Activated naive CD4-positive, alpha-beta T cell treated with anti-CD3 and anti-CD28 coated beads, Interleukin-2, amount 10 ng/mL, durations not matched to agents 7 days and 5 days (primary cell): Measurements from ENCODE around the gene PAMR1.

Experiments
- CTCF ChIA-PET: fragments of 350-600 bp; sonication (Branson Sonifier 250); formaldehyde crosslinking; loops from one replicate; lab custom pipeline; 2021; ENCODE audit warnings: antibody characterized with exemption; lab: Charles Lee
- DNase-seq: peaks from one replicate; pipeline ENCODE4 v3.0.0-alpha.2; 2020
- H3K27ac Mint-ChIP-seq: one replicate; pipeline ENCODE4 v1.8.0; 2021; ENCODE audit warnings: mild to moderate bottlenecking, moderate library complexity, mixed read lengths
- H3K27me3 Mint-ChIP-seq: one replicate; pipeline ENCODE4 v1.8.0; 2021; ENCODE audit warnings: mild to moderate bottlenecking, mixed read lengths
- H3K36me3 Mint-ChIP-seq: one replicate; pipeline ENCODE4 v1.8.0; 2021; ENCODE audit warnings: mixed read lengths
- H3K4me1 Mint-ChIP-seq: one replicate; pipeline ENCODE4 v1.8.0; 2021; ENCODE audit warnings: mixed read lengths
- H3K4me3 Mint-ChIP-seq: one replicate; pipeline ENCODE4 v1.8.0; 2021; ENCODE audit warnings: mild to moderate bottlenecking, moderate library complexity, mixed read lengths
- H3K9me3 Mint-ChIP-seq: one replicate; pipeline ENCODE4 v1.8.0; 2021; ENCODE audit warnings: mixed read lengths

Gene PAMR1

DNA sequence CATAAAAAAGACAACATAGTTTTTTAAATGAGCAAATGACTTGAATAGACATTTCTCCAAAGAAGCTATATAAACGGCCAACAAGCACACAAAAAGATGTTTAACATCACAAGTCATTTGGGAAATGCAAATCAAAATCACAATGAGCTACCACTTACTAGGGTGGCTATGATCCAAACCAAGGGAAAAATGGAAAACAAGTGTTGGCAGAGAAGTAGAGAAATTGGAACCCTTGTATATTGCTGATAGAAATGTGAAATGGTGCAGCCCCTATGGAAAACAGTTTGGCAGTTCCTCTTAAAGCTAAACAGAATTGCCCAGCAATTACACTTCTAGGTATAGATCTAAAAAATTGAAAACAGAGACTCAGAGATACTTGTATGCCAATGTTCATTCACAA lies 29.0 kb downstream of the PAMR1 start:
- no peak for DNase-seq
- no peaks in the 10 kb centered on the region for H3K4me1 Mint-ChIP-seq
- H3K9me3 Mint-ChIP-seq, result no peaks in the 10 kb centered on the region
- H3K27ac Mint-ChIP-seq, result no peak overlapping the region
- H3K27me3 Mint-ChIP-seq, result peaks cover 4% of the 10 kb centered on the region
- no peak overlapping the region for H3K4me3 Mint-ChIP-seq
- CTCF ChIA-PET, result interaction anchor here (3.1 kb wide), 1 partner anchor 10 kb away, joined by 15 read pairs; no protein-coding TSS in a partner anchor
- H3K36me3 Mint-ChIP-seq, result no peaks in the 10 kb centered on the region

DNA sequence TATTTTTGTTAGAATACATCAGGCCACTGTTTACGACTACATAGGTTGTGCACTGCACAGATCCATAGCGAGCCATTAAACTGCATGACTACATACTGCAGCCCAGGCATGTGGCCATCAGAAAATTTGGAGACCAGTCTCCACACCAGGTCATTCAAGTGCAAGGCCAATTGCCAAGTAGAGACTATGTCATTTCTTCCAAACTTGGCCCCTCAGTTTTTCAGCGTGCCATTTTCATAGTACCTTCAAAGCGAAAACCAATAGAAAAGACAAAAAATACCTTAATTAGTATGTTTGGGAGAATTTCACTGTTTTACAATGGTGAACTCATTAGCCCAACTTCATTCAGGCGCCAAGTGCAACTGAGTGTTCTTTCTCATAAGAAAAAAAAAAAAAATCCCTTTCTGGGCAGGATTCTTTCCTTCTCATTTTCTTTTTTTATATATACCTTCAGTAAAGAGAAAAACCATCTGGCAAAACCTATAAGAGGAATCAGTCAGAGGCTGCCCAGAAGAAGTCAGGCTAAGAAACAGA lies 30.4 kb downstream of the PAMR1 start:
- DNase-seq, result no peak
- H3K36me3 Mint-ChIP-seq, result no peaks in the 10 kb centered on the region
- H3K27ac Mint-ChIP-seq, result no peak overlapping the region
- H3K9me3 Mint-ChIP-seq, result no peaks in the 10 kb centered on the region
- H3K4me1 Mint-ChIP-seq, result no peaks in the 10 kb centered on the region
- CTCF ChIA-PET, result no interaction called here
- H3K4me3 Mint-ChIP-seq, result no peak overlapping the region
- peaks cover 4% of the 10 kb centered on the region for H3K27me3 Mint-ChIP-seq

DNA sequence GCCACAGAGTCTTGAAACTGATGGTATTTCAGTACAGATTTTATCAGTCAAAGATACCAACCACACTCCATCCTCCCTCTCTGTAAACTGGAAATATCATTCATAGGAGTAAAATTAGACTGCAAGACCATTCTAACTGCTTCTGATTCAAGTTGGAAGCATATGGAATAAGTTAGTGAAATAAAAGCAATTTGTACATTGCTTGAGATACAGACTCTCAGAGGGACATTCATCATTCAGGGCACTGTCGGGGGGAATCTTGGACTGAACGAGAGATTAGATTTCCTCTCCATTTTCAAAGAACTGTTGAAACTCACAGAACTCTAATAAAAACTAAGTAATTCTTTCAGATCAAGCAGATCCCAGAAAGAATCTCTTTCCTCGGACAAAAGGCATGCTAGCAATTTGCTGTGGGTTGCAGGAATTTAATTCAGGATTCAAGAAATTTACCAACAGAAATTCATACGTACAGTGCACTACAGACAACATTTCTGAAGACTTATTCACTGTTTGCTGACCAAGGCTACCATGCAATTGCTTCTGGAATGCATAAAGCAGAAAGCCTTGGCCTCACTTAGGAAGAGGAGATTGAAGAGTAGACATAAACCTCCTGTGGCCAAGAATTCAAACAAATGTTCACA lies 34.1 kb downstream of the PAMR1 start:
- Mint-ChIP-seq H3K36me3 (no peaks in the 10 kb centered on the region), H3K27me3 (peaks cover 12% of the 10 kb centered on the region), H3K4me1 (no peaks in the 10 kb centered on the region)

DNA sequence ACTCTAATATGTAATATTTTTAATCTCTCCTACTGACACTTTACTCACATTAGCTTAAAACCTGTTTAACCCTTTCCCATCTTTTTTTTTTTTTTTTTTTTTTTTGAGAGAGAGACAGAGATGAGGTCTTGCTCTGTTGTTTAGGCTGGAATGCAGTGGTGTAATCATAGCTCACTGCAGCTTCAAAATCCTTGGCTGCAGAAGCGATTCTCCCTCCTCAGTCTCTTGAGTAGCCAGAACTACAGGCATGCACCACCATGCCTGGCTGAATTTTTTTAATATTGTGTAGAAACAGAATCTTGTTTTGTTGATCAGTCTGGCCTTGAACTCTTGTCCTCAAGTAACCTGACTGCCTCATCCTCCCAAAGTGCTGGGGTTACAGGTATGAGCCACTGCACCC lies 37.3 kb downstream of the PAMR1 start:
- no peaks in the 10 kb centered on the region for H3K36me3 Mint-ChIP-seq
- CTCF ChIA-PET, result interaction anchor here (0.6 kb wide), 1 partner anchor 1020 kb away, joined by 3 read pairs; no protein-coding TSS in a partner anchor
- H3K4me3 Mint-ChIP-seq, result no peak overlapping the region

More for the DNA sequence above, 34.1 kb downstream of the PAMR1 start:
- Mint-ChIP-seq H3K4me3 (no peak overlapping the region), H3K9me3 (no peaks in the 10 kb centered on the region), H3K27ac (no peak overlapping the region)
- CTCF ChIA-PET, result no interaction called here
- no peak for DNase-seq

DNA sequence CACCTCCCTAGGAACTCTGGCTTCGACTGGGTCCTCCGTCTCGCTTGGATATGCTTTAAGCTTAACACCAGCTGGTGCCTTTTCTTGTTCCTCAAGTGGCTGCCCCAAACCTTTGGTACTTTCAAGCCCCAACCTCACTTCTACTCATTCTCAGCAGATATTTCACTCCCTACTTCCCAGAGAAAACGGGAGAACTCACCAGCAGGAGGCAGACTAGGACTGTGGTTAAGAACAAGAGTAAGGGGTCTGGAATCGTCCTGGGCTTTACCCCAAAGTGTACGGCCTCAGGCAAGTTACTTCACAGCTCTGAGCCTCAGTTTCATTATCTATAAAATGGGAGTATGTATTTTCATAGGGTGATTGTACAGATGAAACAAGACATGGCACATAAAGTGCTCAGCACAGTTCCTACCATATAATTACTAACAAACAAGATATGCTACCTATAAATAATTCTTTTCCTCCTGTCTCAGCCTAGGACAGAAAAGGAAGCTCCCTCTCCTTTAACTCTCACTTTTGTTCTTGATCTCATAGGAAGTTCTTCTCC lies 37.8 kb downstream of the PAMR1 start:
- CTCF ChIA-PET, result interaction anchor here (0.6 to 3.1 kb wide), 5 partner anchors 10 to 1020 kb away, joined by 3 to 15 read pairs (median 3); no protein-coding TSS in a partner anchor
- Mint-ChIP-seq H3K27me3 (peaks cover 32% of the 10 kb centered on the region), H3K9me3 (peaks cover 7% of the 10 kb centered on the region), H3K4me1 (no peaks in the 10 kb centered on the region), H3K4me3 (no peak overlapping the region), H3K36me3 (no peaks in the 10 kb centered on the region), H3K27ac (no peak overlapping the region)
- DNase-seq, result no peak

More for the DNA sequence above, 37.3 kb downstream of the PAMR1 start:
- no peak overlapping the region for H3K27ac Mint-ChIP-seq
- peaks cover 2% of the 10 kb centered on the region for H3K9me3 Mint-ChIP-seq
- peaks cover 29% of the 10 kb centered on the region for H3K27me3 Mint-ChIP-seq
- no peak for DNase-seq
- H3K4me1 Mint-ChIP-seq, result no peaks in the 10 kb centered on the region

DNA sequence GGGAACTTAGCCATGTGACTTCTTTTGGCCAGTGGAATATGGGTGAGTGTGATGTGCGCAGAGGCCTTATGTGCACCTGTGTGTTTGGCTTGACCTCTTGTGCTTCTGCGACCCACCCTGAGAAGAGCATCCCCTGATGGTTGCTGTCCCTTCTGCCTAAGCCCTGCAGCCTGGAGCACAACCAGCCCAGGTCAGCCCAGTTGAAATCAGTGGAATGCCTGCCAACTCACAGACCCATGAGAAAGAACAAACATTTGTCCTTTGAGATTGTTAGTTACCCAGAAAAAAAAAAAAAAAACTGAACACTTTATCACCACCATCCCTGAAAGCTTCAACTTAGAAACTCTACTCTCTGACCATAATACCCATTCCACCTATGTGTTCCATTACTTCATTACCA lies 38.5 kb downstream of the PAMR1 start:
- Mint-ChIP-seq H3K9me3 (peaks cover 12% of the 10 kb centered on the region), H3K4me3 (no peak overlapping the region), H3K4me1 (no peaks in the 10 kb centered on the region), H3K27ac (no peak overlapping the region), H3K36me3 (no peaks in the 10 kb centered on the region), H3K27me3 (peaks cover 29% of the 10 kb centered on the region)
- DNase-seq, result no peak
- CTCF ChIA-PET, result interaction anchor here (0.8 to 3.1 kb wide), 3 partner anchors 10 to 904 kb away, joined by 3 to 15 read pairs (median 10); no protein-coding TSS in a partner anchor

DNA sequence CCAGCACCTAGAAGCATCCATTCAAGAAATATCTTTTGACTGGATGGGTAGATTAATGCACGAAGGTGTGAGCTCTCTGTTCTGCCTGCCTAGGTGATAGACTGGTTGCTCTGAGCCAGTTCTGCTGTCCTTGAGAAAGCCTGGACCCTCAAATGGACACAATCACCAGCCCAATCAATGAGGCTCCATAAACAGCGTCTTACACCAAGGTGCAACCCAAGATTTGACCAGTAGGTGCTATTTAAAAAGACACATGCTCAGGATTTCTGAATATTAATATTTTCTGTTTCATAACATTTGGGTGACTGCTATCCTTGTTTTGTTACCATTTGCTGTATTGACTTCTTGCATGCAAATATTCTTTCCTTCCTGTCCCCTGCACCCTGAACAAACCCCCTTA lies 39.0 kb downstream of the PAMR1 start:
- peaks cover 12% of the 10 kb centered on the region for H3K9me3 Mint-ChIP-seq
- H3K27me3 Mint-ChIP-seq, result peaks cover 28% of the 10 kb centered on the region
- H3K36me3 Mint-ChIP-seq, result no peaks in the 10 kb centered on the region
- no peak overlapping the region for H3K27ac Mint-ChIP-seq
- H3K4me3 Mint-ChIP-seq, result no peak overlapping the region
- DNase-seq, result no peak
- no peaks in the 10 kb centered on the region for H3K4me1 Mint-ChIP-seq
- CTCF ChIA-PET, result interaction anchor here (0.6 to 3.1 kb wide), 3 partner anchors 11 to 1104 kb away, joined by 3 to 15 read pairs (median 10); no protein-coding TSS in a partner anchor

DNA sequence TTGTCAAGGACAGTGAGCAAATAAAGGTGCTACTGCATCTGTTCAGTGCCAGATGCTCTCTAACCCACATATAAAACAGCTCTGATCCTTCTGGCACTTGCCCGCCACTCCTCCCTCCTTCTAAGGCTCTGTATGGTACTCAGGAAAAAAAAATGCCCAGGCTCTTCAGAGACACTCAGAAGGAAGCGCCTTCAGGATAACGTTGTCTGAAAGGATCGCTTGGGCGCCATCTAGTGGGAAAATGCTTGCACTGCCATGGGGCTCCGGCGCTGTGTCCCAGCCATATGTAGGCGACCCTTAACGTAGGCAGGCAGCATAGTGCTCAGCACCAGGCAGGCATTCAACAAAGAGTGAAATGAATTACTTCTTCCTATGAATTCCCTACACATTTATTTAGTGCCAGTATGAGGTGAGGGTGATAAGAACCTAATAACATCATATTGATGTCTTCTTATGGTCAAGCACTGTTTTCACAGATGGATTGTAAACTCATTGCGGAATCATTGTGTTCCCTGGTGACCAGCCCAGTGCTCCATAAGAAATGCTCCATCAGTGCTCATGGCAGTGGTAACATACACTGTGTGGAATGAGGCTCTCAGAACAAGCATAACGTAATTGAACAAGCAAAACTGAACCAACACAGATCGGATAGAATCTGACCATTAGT lies 39.6 kb downstream of the PAMR1 start:
- peaks cover 28% of the 10 kb centered on the region for H3K27me3 Mint-ChIP-seq
- H3K9me3 Mint-ChIP-seq, result peaks cover 12% of the 10 kb centered on the region
- CTCF ChIA-PET, result interaction anchor here (0.6 to 3.1 kb wide), 9 partner anchors 12 to 1103 kb away, joined by 3 to 15 read pairs (median 3); no protein-coding TSS in a partner anchor
- H3K36me3 Mint-ChIP-seq, result no peaks in the 10 kb centered on the region
- H3K4me1 Mint-ChIP-seq, result no peaks in the 10 kb centered on the region
- DNase-seq, result peak; percentile 75
- H3K4me3 Mint-ChIP-seq, result no peak overlapping the region
- H3K27ac Mint-ChIP-seq, result no peak overlapping the region

DNA sequence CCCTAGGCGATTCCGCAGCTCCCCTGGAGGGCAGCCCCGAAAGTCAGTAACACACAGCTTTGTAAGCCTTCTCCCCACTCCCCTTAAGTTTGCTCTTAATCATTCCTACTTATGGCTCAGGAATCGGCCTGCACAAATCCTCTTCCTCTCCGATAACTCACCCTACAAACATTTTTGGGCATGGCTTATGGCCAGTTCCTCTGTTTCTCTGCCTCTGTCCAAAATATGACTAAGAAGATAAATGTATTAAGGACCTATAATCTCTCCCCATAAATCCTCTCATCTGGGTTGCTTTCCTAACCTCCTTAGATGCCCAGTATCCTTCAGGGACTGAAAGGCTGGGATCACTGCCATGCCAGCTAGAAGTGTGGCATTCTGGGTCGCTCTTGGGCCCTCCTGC lies 41.0 kb downstream of the PAMR1 start:
- DNase-seq, result no peak
- CTCF ChIA-PET, result interaction anchor here (1.1 to 3.1 kb wide), 4 partner anchors 11 to 490 kb away, joined by 3 to 15 read pairs (median 4); no protein-coding TSS in a partner anchor
- no peaks in the 10 kb centered on the region for H3K4me1 Mint-ChIP-seq
- no peaks in the 10 kb centered on the region for H3K36me3 Mint-ChIP-seq
- no peak overlapping the region for H3K27ac Mint-ChIP-seq
- peaks cover 28% of the 10 kb centered on the region for H3K27me3 Mint-ChIP-seq
- no peak overlapping the region for H3K4me3 Mint-ChIP-seq
- H3K9me3 Mint-ChIP-seq, result peaks cover 12% of the 10 kb centered on the region

DNA sequence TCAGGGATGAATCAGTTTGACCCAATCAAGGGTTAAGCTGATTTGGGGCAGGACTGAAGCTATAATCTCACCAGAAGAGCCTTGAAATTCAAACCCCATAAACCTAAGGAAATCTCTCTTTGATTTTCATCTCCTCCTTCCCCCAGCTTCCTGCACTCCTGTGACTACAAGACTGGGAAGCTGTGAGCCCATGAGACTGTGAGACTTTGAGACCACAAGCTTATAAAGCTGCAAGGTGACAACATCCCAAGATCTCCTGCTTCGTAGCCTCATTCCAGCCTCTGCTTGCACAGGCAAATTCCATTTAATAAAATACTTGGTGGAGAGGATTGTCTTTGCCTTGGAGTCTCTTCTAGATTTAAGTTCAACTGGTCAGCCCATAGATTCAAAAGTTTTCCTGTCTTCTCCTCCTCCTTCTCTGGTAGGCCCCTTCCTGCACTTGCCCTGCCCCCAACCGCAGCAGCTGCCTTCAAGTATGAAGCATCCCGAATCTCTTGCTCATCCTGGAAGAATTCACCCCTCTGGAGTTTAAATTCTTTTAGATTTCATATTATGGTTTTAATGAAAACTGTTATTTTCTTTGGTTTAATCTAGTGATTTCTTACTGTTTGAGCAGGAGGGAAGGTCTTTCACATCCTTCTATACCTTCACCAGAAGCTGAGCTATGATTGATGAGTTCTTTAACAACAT lies 42.1 kb downstream of the PAMR1 start:
- Mint-ChIP-seq H3K9me3 (peaks cover 12% of the 10 kb centered on the region), H3K4me1 (peaks cover 2% of the 10 kb centered on the region), H3K27me3 (peaks cover 35% of the 10 kb centered on the region), H3K4me3 (no peak overlapping the region), H3K27ac (no peak overlapping the region), H3K36me3 (no peaks in the 10 kb centered on the region)
- DNase-seq, result no peak
- CTCF ChIA-PET, result no interaction called here

DNA sequence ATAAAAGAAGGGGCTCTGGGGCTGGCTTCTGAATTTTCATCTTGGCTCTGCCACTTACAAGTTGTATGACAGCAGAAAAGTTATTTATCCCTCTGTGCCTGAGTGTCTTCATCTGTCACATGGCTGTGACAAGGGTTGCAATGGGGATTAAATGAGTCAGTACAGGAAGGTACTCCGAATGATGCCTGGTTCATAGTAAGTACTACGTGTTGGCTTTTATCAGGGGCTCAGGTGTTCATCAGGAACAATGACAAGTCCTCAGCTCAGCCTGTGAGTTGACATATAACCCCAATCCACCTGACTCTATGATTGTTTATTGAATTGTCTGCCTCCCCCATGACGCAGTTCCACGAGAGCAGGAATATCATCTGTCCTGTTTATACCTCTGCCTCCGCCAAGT lies 45.7 kb downstream of the PAMR1 start:
- Mint-ChIP-seq H3K9me3 (peaks cover 12% of the 10 kb centered on the region), H3K4me3 (no peak overlapping the region), H3K36me3 (no peaks in the 10 kb centered on the region), H3K27me3 (peaks cover 34% of the 10 kb centered on the region), H3K4me1 (peaks cover 2% of the 10 kb centered on the region), H3K27ac (no peak overlapping the region)
- DNase-seq, result no peak
- CTCF ChIA-PET, result no interaction called here

DNA sequence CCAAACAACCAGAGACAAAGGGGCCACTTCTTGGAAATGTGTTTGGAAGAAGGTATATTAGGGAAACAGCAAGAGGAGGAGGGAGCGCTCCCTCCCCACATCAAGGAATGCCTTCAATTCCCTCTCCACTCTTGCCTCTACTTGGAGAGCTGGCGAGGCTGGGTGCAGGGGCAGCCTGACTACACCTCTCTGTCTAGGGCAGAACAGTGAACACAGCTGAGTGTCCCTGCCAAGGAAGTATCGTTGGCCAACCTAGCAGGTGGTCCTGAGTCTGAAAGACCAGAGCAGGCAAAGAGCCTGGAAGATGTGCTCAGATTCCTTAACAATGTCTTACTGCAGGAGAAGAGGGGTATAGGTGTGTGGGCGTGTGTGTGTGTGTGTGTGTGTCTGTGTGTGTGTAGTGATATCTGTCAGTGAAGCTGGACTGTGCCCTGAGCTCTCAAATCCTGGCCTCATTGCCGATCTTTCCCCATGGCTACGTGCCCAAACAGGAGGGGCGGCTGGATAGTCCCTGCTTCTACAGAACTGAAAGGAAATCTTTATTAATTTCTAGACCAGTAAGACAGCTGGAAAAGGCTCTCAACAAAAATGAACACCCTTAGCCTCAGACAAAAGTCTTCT lies 46.8 kb downstream of the PAMR1 start:
- no peak overlapping the region for H3K4me3 Mint-ChIP-seq
- peaks cover 12% of the 10 kb centered on the region for H3K9me3 Mint-ChIP-seq
- peaks cover 28% of the 10 kb centered on the region for H3K27me3 Mint-ChIP-seq
- peaks cover 2% of the 10 kb centered on the region for H3K4me1 Mint-ChIP-seq
- CTCF ChIA-PET, result no interaction called here
- H3K27ac Mint-ChIP-seq, result no peak overlapping the region
- H3K36me3 Mint-ChIP-seq, result no peaks in the 10 kb centered on the region
- DNase-seq, result no peak

DNA sequence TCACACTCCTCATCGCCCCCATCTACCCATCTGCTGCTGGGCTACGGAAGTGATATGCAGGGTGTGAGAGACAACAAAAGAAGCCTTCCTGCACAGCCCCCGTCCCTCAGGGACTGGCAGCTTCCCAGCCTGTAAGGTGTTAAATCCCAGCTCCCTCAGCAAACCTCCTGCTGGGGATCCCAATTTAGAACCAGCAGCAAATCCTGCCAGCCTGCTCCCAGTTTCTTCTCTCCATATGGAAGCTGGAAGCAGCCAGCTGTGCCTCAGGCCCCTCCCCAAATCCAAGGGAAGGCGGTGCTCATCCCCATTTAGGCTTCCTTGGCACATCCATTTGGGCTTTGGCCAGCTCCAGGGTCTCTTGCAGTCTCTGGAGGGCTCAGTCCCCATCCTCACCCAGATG lies 47.5 kb downstream of the PAMR1 start:
- no peaks in the 10 kb centered on the region for H3K36me3 Mint-ChIP-seq
- peaks cover 7% of the 10 kb centered on the region for H3K9me3 Mint-ChIP-seq
- peaks cover 2% of the 10 kb centered on the region for H3K4me1 Mint-ChIP-seq
- CTCF ChIA-PET, result no interaction called here
- H3K4me3 Mint-ChIP-seq, result no peak overlapping the region
- peaks cover 22% of the 10 kb centered on the region for H3K27me3 Mint-ChIP-seq
- no peak overlapping the region for H3K27ac Mint-ChIP-seq
- DNase-seq, result no peak
